ENCODE data around the gene MAST4. TPM values are rescaled to one million over a fixed set of nuclear protein-coding genes. Genes with fewer than 3 reads are reported as not detected.

The MAST4 gene
- total and polyA plus RNA-seq, 2 of the 4 experiments (the other 2 are of a cell fraction) = 4.8 to 6.8 TPM

DNA sequence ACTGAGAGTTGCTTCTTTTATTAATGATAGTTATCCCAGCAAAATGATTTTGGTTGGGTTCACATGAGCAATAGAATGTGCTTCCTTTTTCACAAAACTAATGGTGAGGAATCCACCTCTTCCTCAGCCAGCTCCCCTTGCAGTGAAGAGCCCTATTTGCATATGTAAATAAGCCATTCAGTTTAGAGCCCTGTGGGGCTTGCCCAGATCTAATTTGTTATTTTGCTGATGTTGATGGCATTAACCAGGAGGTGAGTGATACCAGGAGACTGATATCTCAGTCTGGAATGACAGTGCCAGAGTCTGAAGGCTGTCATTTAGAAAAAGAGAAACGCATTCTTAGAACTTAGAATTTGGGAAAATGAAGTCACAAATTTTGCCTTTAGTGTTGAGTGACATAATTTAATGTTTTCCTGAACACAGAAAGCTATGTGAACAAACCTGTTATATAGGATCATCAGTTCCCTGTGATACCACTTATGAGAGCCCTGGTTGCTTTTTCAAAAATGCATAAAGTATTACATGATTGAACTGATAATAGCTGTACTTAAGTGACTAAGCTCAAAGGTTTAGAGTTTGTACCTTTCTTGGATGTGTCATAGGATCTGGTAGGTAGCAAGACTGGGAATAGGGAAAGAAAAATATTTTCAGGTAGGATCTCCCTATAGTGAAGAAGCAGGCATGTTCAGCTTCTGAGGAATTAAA lies 271.6 kb downstream of the MAST4 start:
- no peak overlapping the region for H3K4me3 ChIP-seq (ENCODE audit: insufficient read depth, low read depth, low read length)
- H3K9me1 ChIP-seq (ENCODE audit: insufficient read depth, low read length) = no peaks in the 10 kb centered on the region
- no peak overlapping the region for H3K27ac ChIP-seq (ENCODE audit: insufficient read depth, low read length)
- H3K79me1 ChIP-seq (ENCODE audit: low read depth in 1 of 2, low read length in 2 of 2) = no peaks in the 10 kb centered on the region
- no CpG with 5 or more reads among the region's 1 CpG for WGBS, 2 experiments (ENCODE audit: extremely low coverage in 2 of 2, insufficient read length in 1 of 2)
- dilution Hi-C loops (cut with HindIII; ENCODE audit: low sequenced_read_pairs, unreplicated experiment) = no loop called here
- BruUV-seq (replicated peaks) = no TSS peak
- H3K36me3 ChIP-seq (ENCODE audit: control insufficient read depth, insufficient read depth, low read length) = no peaks in the 10 kb centered on the region
- no peaks in the 10 kb centered on the region for H3K4me1 ChIP-seq (ENCODE audit: control insufficient read depth, insufficient read depth, low read length)
- H3K14ac ChIP-seq (replicated peaks; ENCODE audit: low read depth, low read length) = no peak overlapping the region
- CTCF ChIA-PET = interaction anchor here (0.9 kb wide), 1 partner anchor 9 kb away, joined by 3 read pairs; no protein-coding TSS in a partner anchor
- H3K56ac ChIP-seq (ENCODE audit: extremely low read depth, insufficient read depth, low read length) = no peak overlapping the region
- in situ Hi-C loops (cut with MboI; ENCODE audit: low sequenced_read_pairs) = no loop called here
- H3K23ac ChIP-seq (ENCODE audit: low read depth, low read length) = no peak overlapping the region
- no peak overlapping the region for H3K4ac ChIP-seq (ENCODE audit: low read depth, low read length)
- no peak overlapping the region for H2AFZ ChIP-seq (replicated peaks; ENCODE audit: low read length, poor library complexity)
- no peak overlapping the region for H4K91ac ChIP-seq (ENCODE audit: insufficient read depth, low read depth, low read length)
- H2BK120ac ChIP-seq (ENCODE audit: low read depth, low read length) = no peak overlapping the region
- no peak overlapping the region for H4K8ac ChIP-seq (ENCODE audit: low read depth in 2 of 2, low read length in 2 of 2)
- H2BK5ac ChIP-seq (ENCODE audit: low read depth, low read length, poor library complexity, severe bottlenecking) = no peak overlapping the region
- no peak overlapping the region for H2BK15ac ChIP-seq (ENCODE audit: low read depth, low read length)
- no peak for ATAC-seq (ENCODE audit: low read depth)
- no peak overlapping the region for H3K9ac ChIP-seq (ENCODE audit: low read depth, low read length)
- intact Hi-C loops (cut with micrococcal nuclease) = no loop called here
- TF ChIP-seq ELK1 (IDR thresholded peaks at IDR 0.05; ENCODE audit: borderline replicate concordance, low read depth, low read length) (no peak), FOS (IDR thresholded peaks at IDR 0.05; ENCODE audit: low read depth, low read length) (no peak), CHD1 (IDR thresholded peaks at IDR 0.05; ENCODE audit: low read depth, low read length) (no peak), RAD21 (IDR thresholded peaks at IDR 0.05; ENCODE audit: low read length) (no peak), MAFK (IDR thresholded peaks at IDR 0.05; ENCODE audit: low read depth, low read length) (no peak), MAZ (IDR thresholded peaks at IDR 0.05; ENCODE audit: borderline replicate concordance, low read depth, low read length) (no peak), NFE2L2 (IDR thresholded peaks at IDR 0.05; ENCODE audit: low read depth, low read length) (no peak), RCOR1 (IDR thresholded peaks at IDR 0.05; ENCODE audit: insufficient replicate concordance, low read length) (no peak), RFX5 (IDR thresholded peaks at IDR 0.05; ENCODE audit: low read depth, low read length) (no peak), MXI1 (IDR thresholded peaks at IDR 0.05; ENCODE audit: borderline replicate concordance, low read depth, low read length) (no peak), POLR2A (IDR thresholded peaks at IDR 0.05; ENCODE audit: low read depth, low read length) (no peak), SMC3 (IDR thresholded peaks at IDR 0.05; ENCODE audit: low read depth, low read length) (no peak), BHLHE40 (IDR thresholded peaks at IDR 0.05; ENCODE audit: low read depth, low read length) (no peak), CEBPB (IDR thresholded peaks at IDR 0.05; ENCODE audit: low read depth, low read length) (no peak), CTCF (conservative IDR thresholded peaks at IDR 0.05; ENCODE audit: low read depth, low read length) (no peak)
- TF ChIP-seq, protein P1, sequence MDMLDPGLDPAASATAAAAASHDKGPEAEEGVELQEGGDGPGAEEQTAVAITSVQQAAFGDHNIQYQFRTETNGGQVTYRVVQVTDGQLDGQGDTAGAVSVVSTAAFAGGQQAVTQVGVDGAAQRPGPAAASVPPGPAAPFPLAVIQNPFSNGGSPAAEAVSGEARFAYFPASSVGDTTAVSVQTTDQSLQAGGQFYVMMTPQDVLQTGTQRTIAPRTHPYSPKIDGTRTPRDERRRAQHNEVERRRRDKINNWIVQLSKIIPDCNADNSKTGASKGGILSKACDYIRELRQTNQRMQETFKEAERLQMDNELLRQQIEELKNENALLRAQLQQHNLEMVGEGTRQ (IDR thresholded peaks at IDR 0.05; ENCODE audit: low read depth, low read length) = no peak
- no peak overlapping the region for H3K4me2 ChIP-seq (ENCODE audit: low read depth, low read length)
- no peaks in the 10 kb centered on the region for H4K20me1 ChIP-seq (ENCODE audit: insufficient read depth, low read length)
- H2AK9ac ChIP-seq (replicated peaks; ENCODE audit: low read depth, low read length, poor library complexity) = no peak overlapping the region
- no peak for DNase-seq
- H2BK20ac ChIP-seq (ENCODE audit: low read depth, low read length) = no peak overlapping the region
- no peak overlapping the region for H2AK5ac ChIP-seq (ENCODE audit: low read depth, low read length)
- H3K18ac ChIP-seq (ENCODE audit: low read depth, low read length) = no peak overlapping the region
- no peak overlapping the region for H4K5ac ChIP-seq (ENCODE audit: low read depth, low read length)
- peaks cover 6% of the 10 kb centered on the region; the same call in 1 of the 2 replicates for H3K27me3 ChIP-seq (ENCODE audit: control insufficient read depth, insufficient read depth, low read length)
- no peaks in the 10 kb centered on the region for H3K9me3 ChIP-seq (ENCODE audit: control insufficient read depth, insufficient read depth, low read length)
- POLR2A ChIA-PET (ENCODE audit: unreplicated experiment) = no interaction called here

All from IMR-90 (cell line).